HG03460 (cell line): ENCODE data around the gene PLEKHF1.
"Not testable (repeated sequence)": the region's sequence is repeated elsewhere in the genome, so short reads cannot be mapped to it uniquely, and the experiment has no call there.

Experiments used
- ATAC-seq: cut with Tn5 transposase; IDR thresholded peaks from one replicate; pipeline ENCODE4 v1.9.1; 2021; ENCODE audit not compliant: unreplicated experiment

Gene PLEKHF1

GRCh38 chr19:29697523-29698261 is 32.4 kb downstream of the PLEKHF1 start:
- no peak for ATAC-seq

- ATAC-seq: no peak
Observed at GRCh38 chr19:29699861-29700260, 34.6 kb downstream of the PLEKHF1 start.

GRCh38 chr19:29700498-29700897 is 35.2 kb downstream of the PLEKHF1 start:
- ATAC-seq: no peak

GRCh38 chr19:29702161-29702962 is 37.1 kb downstream of the PLEKHF1 start:
- ATAC-seq: no peak

- no peak for ATAC-seq
Observed at GRCh38 chr19:29702963-29703320, 37.7 kb downstream of the PLEKHF1 start.

GRCh38 chr19:29704562-29705558 is 39.6 kb downstream of the PLEKHF1 start:
- no peak for ATAC-seq

- ATAC-seq: no peak
Observed at GRCh38 chr19:29705706-29706105, 40.4 kb downstream of the PLEKHF1 start.

- no peak for ATAC-seq
Observed at GRCh38 chr19:29706635-29707034, 41.4 kb downstream of the PLEKHF1 start.

- ATAC-seq: no peak
Observed at GRCh38 chr19:29708554-29709439, 43.5 kb downstream of the PLEKHF1 start.

GRCh38 chr19:29709440-29709798 is 44.2 kb downstream of the PLEKHF1 start:
- ATAC-seq: not testable (repeated sequence)

GRCh38 chr19:29711584-29712132 is 46.4 kb downstream of the PLEKHF1 start:
- ATAC-seq: no peak

- no peak for ATAC-seq
Observed at GRCh38 chr19:29712744-29713516, 47.7 kb downstream of the PLEKHF1 start.

- peak; percentile 6 for ATAC-seq
Observed at GRCh38 chr19:29714371-29714952, 49.2 kb downstream of the PLEKHF1 start.

GRCh38 chr19:29714953-29715700 is 49.9 kb downstream of the PLEKHF1 start, which contains the start of gene C19orf12:
TSS of gene C19orf12 (minus strand) at chr19:29715261. CDS start at chr19:29708413, 6,848 bp downstream.
- ATAC-seq: peak; percentile 73

- ATAC-seq: peak; percentile 11
Observed at GRCh38 chr19:29715701-29716581, 50.7 kb downstream of the PLEKHF1 start.

- ATAC-seq: no peak
Observed at GRCh38 chr19:29717051-29717450, 51.8 kb downstream of the PLEKHF1 start.

- no peak for ATAC-seq
Observed at GRCh38 chr19:29724102-29724641, 58.9 kb downstream of the PLEKHF1 start.
